ENCODE data around the gene SIT1.

Gene SIT1

DNA sequence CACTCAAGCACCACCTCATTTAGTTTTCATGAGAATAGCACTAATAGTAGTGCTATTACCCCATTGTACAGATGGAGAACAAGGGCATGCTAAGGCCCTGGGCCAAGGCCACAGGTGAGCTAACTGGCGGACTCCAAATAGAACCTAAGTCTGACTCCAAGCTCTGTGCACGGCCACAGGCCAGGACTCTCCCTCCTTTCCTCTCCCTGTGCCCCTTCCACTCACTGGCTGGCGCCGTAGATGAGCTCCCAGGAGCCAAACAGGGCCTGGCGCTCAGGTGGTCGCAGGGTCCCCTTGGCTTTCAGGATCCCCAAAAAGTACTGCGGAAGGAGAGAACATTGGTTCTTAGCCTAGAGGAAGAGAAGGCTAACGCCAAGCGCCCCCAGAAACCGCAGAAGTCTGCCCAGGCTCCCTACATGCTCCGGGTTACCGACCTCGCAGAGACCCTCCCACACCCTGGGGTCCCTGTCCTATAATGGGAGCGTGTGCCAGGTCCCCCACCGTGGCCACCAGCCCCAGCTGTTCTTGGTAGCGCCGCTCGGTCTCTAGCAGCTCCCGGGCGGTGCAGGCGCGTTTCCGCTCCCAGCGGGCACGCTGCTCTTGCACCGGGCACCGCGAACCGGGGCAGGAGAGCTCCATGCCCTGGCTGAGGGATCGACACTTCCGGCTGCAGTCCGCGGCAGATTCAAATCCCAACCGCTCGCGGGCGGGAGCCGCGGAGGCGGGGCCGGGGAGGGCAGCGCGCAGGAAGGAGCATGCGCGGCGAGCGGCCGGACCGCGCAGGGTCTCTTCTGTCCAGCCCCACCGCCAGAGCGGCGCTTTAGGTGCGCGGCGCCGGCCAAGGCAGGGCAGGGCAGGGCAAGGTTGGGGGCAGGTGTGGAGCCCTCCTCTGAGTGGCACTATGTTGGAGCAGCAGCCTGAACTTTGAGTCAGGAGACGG lies 14.1 kb upstream of the SIT1 start, which contains the start of gene ARHGEF39 (continued):
- TF ChIP-seq FEZF1 (tag by site-specific recombination; IDR thresholded peaks at IDR 0.05) = no peak
- TF ChIP-seq ZNF658 (tag by site-specific recombination; IDR thresholded peaks at IDR 0.05) = no peak
- TF ChIP-seq ZNF768 (tag by site-specific recombination; IDR thresholded peaks at IDR 0.05) = no peak
- no peak for TF ChIP-seq ZFP41 (tag by site-specific recombination; IDR thresholded peaks at IDR 0.05; ENCODE audit: borderline replicate concordance)
- no peak for TF ChIP-seq KLF1 (tag by site-specific recombination; IDR thresholded peaks at IDR 0.05)
- peak; percentile 78 for TF ChIP-seq ZBTB17 (tag by site-specific recombination; IDR thresholded peaks at IDR 0.05)
- no peak for TF ChIP-seq ZNF23 (tag by site-specific recombination; IDR thresholded peaks at IDR 0.05; ENCODE audit: borderline replicate concordance)
- no peak for TF ChIP-seq ZBTB1 (tag by site-specific recombination; IDR thresholded peaks at IDR 0.05)
- TF ChIP-seq, protein P1, sequence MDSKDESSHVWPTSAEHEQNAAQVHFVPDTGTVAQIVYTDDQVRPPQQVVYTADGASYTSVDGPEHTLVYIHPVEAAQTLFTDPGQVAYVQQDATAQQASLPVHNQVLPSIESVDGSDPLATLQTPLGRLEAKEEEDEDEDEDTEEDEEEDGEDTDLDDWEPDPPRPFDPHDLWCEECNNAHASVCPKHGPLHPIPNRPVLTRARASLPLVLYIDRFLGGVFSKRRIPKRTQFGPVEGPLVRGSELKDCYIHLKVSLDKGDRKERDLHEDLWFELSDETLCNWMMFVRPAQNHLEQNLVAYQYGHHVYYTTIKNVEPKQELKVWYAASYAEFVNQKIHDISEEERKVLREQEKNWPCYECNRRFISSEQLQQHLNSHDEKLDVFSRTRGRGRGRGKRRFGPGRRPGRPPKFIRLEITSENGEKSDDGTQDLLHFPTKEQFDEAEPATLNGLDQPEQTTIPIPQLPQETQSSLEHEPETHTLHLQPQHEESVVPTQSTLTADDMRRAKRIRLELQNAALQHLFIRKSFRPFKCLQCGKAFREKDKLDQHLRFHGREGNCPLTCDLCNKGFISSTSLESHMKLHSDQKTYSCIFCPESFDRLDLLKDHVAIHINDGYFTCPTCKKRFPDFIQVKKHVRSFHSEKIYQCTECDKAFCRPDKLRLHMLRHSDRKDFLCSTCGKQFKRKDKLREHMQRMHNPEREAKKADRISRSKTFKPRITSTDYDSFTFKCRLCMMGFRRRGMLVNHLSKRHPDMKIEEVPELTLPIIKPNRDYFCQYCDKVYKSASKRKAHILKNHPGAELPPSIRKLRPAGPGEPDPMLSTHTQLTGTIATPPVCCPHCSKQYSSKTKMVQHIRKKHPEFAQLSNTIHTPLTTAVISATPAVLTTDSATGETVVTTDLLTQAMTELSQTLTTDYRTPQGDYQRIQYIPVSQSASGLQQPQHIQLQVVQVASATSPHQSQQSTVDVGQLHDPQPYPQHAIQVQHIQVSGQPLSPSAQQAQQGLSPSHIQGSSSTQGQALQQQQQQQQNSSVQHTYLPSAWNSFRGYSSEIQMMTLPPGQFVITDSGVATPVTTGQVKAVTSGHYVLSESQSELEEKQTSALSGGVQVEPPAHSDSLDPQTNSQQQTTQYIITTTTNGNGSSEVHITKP (tag by site-specific recombination; IDR thresholded peaks at IDR 0.05) = no peak
- TF ChIP-seq EGR2 (tag by site-specific recombination; IDR thresholded peaks at IDR 0.05; ENCODE audit: low read depth) = peak; percentile 23; the same call in 1 of the 2 replicates
- peak; percentile 77 for TF ChIP-seq ZBTB48 (tag by site-specific recombination; IDR thresholded peaks at IDR 0.05)
- TF ChIP-seq ZNF514 (tag by site-specific recombination; IDR thresholded peaks at IDR 0.05) = no peak
- no peak for TF ChIP-seq ZNF677 (tag by site-specific recombination; IDR thresholded peaks at IDR 0.05)
- TF ChIP-seq ZNF214 (tag by site-specific recombination; IDR thresholded peaks at IDR 0.05; ENCODE audit: borderline replicate concordance) = no peak
- TF ChIP-seq KLF7 (tag by site-specific recombination; IDR thresholded peaks at IDR 0.05; ENCODE audit: borderline replicate concordance) = no peak
- peak; percentile 46; the same call in 1 of the 2 replicates for TF ChIP-seq ZNF2 (tag by site-specific recombination; IDR thresholded peaks at IDR 0.05)
- no peak for TF ChIP-seq SCRT1 (tag by site-specific recombination; IDR thresholded peaks at IDR 0.05; ENCODE audit: borderline replicate concordance)
- TF ChIP-seq, protein P2, sequence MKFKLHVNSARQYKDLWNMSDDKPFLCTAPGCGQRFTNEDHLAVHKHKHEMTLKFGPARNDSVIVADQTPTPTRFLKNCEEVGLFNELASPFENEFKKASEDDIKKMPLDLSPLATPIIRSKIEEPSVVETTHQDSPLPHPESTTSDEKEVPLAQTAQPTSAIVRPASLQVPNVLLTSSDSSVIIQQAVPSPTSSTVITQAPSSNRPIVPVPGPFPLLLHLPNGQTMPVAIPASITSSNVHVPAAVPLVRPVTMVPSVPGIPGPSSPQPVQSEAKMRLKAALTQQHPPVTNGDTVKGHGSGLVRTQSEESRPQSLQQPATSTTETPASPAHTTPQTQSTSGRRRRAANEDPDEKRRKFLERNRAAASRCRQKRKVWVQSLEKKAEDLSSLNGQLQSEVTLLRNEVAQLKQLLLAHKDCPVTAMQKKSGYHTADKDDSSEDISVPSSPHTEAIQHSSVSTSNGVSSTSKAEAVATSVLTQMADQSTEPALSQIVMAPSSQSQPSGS (tag by site-specific recombination; IDR thresholded peaks at IDR 0.05; ENCODE audit: low read depth) = no peak
- TF ChIP-seq, protein P3, sequence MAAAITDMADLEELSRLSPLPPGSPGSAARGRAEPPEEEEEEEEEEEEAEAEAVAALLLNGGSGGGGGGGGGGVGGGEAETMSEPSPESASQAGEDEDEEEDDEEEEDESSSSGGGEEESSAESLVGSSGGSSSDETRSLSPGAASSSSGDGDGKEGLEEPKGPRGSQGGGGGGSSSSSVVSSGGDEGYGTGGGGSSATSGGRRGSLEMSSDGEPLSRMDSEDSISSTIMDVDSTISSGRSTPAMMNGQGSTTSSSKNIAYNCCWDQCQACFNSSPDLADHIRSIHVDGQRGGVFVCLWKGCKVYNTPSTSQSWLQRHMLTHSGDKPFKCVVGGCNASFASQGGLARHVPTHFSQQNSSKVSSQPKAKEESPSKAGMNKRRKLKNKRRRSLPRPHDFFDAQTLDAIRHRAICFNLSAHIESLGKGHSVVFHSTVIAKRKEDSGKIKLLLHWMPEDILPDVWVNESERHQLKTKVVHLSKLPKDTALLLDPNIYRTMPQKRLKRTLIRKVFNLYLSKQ (tag by site-specific recombination; IDR thresholded peaks at IDR 0.05; ENCODE audit: borderline replicate concordance) = no peak
- TF ChIP-seq SP3 (tag by site-specific recombination; IDR thresholded peaks at IDR 0.05) = peak; percentile 72
- TF ChIP-seq, protein P4, sequence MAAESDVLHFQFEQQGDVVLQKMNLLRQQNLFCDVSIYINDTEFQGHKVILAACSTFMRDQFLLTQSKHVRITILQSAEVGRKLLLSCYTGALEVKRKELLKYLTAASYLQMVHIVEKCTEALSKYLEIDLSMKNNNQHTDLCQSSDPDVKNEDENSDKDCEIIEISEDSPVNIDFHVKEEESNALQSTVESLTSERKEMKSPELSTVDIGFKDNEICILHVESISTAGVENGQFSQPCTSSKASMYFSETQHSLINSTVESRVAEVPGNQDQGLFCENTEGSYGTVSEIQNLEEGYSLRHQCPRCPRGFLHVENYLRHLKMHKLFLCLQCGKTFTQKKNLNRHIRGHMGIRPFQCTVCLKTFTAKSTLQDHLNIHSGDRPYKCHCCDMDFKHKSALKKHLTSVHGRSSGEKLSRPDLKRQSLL (tag by site-specific recombination; IDR thresholded peaks at IDR 0.05) = peak; percentile 77
- no peak for TF ChIP-seq IKZF3 (tag by site-specific recombination; IDR thresholded peaks at IDR 0.05)
- TF ChIP-seq, protein P5, sequence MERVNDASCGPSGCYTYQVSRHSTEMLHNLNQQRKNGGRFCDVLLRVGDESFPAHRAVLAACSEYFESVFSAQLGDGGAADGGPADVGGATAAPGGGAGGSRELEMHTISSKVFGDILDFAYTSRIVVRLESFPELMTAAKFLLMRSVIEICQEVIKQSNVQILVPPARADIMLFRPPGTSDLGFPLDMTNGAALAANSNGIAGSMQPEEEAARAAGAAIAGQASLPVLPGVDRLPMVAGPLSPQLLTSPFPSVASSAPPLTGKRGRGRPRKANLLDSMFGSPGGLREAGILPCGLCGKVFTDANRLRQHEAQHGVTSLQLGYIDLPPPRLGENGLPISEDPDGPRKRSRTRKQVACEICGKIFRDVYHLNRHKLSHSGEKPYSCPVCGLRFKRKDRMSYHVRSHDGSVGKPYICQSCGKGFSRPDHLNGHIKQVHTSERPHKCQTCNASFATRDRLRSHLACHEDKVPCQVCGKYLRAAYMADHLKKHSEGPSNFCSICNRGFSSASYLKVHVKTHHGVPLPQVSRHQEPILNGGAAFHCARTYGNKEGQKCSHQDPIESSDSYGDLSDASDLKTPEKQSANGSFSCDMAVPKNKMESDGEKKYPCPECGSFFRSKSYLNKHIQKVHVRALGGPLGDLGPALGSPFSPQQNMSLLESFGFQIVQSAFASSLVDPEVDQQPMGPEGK (tag by site-specific recombination; IDR thresholded peaks at IDR 0.05) = peak; percentile 63
- TF ChIP-seq ZNF621 (tag by site-specific recombination; IDR thresholded peaks at IDR 0.05) = no peak
- no peak for TF ChIP-seq ZNF223 (tag by site-specific recombination; IDR thresholded peaks at IDR 0.05)
- TF ChIP-seq ZNF221 (tag by site-specific recombination; IDR thresholded peaks at IDR 0.05; ENCODE audit: borderline replicate concordance) = no peak
- peak; percentile 69 for TF ChIP-seq ZFHX2 (tag by site-specific recombination; conservative IDR thresholded peaks at IDR 0.05)
- TF ChIP-seq PRDM1 (tag by site-specific recombination; IDR thresholded peaks at IDR 0.05) = no peak
- TF ChIP-seq ZNF133 (tag by site-specific recombination; IDR thresholded peaks at IDR 0.05) = no peak
- TF ChIP-seq ZNF501 (tag by site-specific recombination; IDR thresholded peaks at IDR 0.05) = peak; percentile 42; the same call in 1 of the 2 replicates
- TF ChIP-seq ZNF558 (tag by site-specific recombination; IDR thresholded peaks at IDR 0.05) = no peak
